Skin epidermis (tissue), 12 donors: ENCODE data around the gene SH3GL1.
A peak's percentile ranks its signal among the peaks of the same experiment; 100 is the strongest.

Experiments used
- H3K27ac ChIP-seq, 21 experiments: fragments of 200-600 bp; sonication (generic) in 11 of 21; one replicate each; pipeline ENCODE4 v1.5.0; 2020; ENCODE audit warnings: mild to moderate bottlenecking in 3 of 21, inconsistent platforms in 2 of 21, moderate library complexity in 2 of 21
- H3K4me3 ChIP-seq, 7 experiments: fragments of 200-600 bp; sonication (generic) in 2 of 7; one replicate each; pipeline ENCODE4 v1.5.0; 2020; ENCODE audit warnings: inconsistent platforms in 2 of 7, mild to moderate bottlenecking in 2 of 7, moderate library complexity in 1 of 7

Gene SH3GL1

DNA sequence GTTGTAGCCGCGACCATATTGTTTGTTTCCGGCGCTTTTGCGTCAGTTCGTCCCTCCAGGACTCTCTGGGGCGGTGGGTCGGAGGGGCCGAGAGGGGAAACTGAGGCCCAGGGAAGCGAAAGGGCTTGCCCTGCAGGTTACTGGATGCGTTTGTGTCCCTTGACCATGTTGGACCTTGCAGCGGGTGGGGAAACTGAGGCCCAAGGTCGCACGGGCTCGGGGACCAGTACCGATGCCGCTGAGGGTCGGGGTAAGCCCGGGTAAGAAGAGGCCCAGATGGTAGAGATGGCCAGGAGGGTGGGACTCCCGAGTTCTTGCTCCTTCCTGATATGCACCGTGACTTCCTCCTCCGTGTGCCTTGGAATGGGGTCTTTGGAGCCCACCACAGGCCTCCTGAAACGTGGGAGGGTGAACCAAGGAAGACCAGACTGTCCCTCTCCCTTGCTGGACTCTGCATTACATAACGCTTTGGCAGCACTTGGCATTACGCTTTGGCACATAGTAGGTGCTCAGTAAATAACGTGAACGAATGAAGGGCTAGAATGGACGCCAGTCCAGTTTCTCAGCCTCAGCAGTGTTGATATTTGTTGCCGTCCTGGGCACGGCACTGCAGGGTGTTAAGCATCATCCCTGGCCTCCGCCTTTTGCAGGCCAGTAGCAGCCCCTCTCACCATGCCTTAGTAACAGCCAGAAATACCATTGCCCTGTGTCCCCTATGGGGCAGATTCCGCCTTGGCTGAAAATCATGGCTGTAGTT, 2.8 kb upstream of the SH3GL1 start:
- Histone ChIP-seq H3K27ac (peak overlapping the region in 20 of 21 experiments; percentile 13 to 90 (median 81)), H3K4me3 (peak overlapping the region; percentile 49 to 99 (median 94))

DNA sequence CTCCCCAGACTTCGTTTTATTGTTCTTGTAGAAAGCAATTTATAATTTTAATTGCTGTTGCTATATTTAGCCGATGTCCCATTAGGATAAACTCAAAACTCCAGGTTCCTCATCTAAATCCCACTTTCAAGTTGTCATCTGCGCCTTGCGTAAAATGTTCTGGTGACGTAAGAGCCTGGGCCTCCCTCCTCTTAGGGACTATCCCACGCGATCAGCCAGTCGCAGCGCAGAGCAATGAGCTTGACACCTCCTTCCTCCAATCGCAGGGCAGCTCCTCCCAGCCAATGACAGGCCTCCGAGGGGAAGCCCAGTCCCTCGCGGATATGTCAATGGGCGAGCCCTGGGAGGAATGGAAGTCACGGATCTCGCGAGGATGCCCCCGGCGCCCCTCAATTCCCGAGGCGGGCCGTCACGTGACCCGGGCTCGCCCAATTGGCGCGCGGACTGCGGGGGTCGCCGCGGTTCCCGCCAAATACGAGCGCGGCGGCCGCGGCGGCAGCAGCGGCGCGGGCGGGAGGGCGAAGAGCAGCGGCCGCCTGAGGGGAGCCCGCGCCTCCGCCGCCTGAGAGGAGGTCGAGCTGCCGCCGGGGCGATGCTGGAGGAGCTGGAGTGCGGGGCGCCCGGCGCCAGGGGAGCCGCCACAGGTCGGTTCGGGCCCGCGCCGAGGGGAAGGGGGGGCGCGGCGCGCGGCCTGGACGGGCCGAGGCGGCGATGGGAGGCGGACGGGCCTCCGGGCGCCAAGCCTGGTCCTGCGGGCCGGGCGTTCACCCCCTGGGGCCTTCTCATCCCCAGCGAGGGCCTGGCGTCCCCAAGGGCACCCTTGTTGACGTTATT, 2.0 kb upstream of the SH3GL1 start, which contains the start of gene CHAF1A:
Gene CHAF1A, plus strand, starts transcription at position 470 of the 834 bp plus-strand sequence. Its CDS starts 123 bp downstream, at position 593.
- Histone ChIP-seq H3K27ac (peak within 1 kb of the TSS in 20 of 21 experiments; percentile 65 to 90 (median 82)), H3K4me3 (peak within 1 kb of the TSS; percentile 49 to 99 (median 94))

DNA sequence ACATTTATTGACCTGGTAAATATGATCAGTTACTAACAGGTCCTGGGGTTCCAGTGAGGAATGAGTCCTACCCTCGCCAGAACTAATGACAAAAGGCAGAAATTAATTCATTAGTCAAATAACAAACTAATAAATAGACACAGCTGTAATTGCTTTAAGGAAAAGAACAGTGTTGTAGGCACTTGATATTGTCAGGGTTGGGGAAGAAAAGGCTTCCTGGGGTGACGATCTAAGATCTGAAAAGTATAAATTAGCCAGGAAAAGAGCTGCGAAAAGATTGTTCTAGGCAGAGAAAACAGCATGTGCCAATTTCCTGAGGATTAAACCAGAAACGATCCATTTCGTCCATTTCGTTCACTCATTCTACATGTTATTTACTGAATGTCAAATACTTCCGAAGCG, 1.4 kb upstream of the SH3GL1 start:
- peak overlapping the region; percentile 12 to 99 (median 49) for H3K4me3 ChIP-seq

DNA sequence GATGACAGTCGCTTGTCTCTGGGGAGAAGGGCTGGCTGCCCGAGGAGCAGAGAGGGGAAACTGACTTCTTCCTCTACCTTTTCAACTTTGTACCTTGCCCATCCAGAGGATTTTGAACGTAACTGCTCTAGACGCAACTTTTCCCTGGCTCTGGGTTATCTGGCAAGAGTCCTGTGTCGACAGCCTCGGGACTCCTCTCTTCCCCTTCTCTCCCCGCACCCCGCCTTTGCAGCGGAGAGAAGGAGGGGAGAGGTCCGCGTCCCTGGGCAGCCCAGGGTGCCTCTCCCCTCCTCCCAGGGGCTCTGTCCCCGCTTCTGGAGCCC, 574 bp downstream of the SH3GL1 start:
- H3K4me3 ChIP-seq = peak overlapping the region; percentile 69 to 100 (median 91)
- peak overlapping the region; percentile 93 to 100 (median 98) for H3K27ac ChIP-seq

More for the DNA sequence above, 1.4 kb upstream of the SH3GL1 start:
- peak overlapping the region in 20 of 21 experiments; percentile 35 to 89 (median 78) for H3K27ac ChIP-seq

DNA sequence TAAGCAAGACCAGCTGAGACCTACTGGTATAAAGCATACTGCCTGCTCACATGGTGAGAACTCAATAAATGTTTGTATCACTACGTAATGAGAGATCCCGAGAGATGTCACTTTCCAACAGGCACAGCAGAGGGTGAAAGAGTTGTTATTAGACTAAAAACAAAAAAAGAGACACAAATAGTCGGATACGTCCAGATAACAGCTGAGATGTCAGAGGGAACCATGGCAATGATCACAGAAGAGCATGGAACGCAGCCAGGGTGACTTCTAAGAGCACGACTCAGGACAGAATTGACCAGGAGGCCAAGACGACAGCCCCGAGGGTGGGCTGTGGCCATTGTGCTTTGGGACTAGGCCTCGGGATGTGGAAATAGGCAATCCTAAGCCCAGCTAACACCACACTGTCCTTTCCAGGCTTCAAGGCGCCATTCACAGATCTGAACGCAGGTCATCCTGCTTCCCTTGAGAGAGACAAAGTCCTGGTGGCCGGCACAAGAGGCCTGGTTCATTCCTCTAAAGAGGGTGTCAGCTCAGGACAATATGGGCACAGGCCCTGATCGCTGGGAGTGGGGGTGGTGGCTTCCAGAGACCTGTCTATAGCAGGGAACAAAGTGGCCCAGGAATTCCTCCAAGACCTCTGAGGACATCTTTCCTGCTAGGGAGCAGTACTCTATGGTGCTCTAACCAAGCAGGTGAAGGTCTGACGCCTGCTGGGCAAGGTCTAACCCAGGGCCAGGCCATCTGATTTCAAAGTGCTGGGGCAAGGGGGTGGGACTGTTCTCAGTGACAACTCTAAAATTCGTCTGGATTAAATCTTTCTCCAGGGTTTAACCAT, 3.2 kb downstream of the SH3GL1 start:
- peak overlapping the region in 5 of 21 experiments; percentile 3 to 80 (median 56) for H3K27ac ChIP-seq

DNA sequence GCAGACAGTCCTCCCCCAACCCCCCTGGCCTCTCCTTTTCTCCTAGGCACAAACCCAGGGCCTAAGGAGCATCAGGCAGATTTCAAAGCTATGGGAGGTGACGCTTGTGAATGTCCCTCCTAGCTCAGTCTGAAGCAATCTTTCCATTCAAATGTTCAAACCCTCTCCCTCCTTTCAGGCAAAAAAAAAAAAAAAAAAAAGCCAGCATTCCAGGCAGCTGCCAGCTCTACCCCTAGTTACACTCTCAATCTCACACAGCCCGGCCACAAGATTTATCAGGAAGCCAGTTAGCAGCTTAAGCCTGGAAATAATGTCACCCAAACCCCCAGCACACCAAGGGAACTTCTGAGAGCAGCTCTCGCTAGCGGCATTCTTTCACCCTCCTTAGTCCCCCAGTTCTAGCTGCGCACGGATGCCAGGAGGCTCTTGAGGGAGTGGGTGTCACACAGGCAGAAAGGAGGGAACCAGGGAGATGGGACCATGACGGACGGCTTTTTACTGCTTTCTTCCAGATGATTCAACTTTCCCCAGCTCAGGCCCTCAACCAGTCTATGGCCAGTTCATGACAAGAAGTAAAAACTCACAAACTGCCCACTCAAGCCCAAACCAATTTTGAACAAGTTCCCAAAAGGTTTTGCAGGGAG, 6.3 kb downstream of the SH3GL1 start:
- Histone ChIP-seq H3K27ac (peak overlapping the region in 5 of 21 experiments; percentile 10 to 54 (median 40)), H3K4me3 (no peak overlapping the region)

More for the DNA sequence above, 3.2 kb downstream of the SH3GL1 start:
- no peak overlapping the region for H3K4me3 ChIP-seq

DNA sequence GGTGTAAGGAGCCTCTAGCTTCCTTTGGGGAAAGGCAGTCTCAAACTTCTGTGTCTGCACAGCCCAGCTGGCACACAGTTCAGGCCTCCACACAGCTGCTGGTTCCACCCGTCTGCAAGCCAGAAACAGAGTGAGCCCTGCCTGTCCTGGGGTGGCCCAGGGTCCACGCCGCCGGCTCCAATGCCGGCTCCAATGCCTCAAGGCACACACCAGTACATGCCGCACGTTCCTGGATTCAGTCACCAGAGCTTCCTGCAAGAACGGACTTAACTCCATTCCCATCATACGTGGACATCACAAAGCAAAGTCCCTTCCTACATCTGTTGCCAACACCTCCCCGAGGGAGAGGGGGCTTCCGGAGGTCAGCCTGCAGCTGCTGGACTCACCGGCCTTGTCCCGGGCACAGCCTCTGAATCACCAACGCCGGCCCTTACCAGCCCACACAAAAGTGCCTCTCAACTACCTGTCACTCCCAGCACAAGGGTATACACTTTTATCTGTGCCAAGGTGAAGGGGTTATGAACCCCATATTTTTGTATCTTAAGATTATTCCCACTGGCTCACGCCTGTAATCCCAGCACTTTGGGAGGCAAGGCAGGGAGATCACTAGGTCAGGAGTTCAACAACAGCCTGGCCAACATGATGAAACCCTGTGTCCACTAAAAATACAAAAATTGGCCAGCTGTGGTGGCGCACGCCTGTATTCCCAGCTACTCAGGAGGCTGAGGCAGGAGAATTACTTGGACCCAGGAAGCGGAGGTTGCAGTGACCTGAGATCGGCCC, 8.5 kb downstream of the SH3GL1 start:
- H3K27ac ChIP-seq = peak overlapping the region in 20 of 21 experiments; percentile 12 to 86 (median 70)
- H3K4me3 ChIP-seq = no peak overlapping the region

DNA sequence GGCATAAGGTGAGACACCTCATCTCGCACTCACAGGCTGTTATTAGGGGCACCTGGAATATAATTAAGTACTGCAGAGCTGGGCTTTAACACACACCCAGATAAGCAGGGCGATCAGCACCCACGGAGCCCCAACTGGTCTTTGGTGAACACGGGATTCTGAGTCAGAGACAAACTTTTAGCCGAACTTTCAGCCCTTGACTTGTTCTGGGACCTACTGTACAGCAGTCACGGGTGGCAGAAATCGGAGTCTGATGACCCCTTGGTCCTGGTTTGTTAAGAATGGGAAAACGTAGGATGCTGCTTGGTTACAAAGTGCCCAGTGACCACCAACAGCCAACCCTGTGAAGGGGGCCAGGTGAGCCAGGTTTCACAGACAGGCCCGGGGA, 9.0 kb downstream of the SH3GL1 start:
- Histone ChIP-seq H3K4me3 (no peak overlapping the region), H3K27ac (peak overlapping the region in 20 of 21 experiments; percentile 12 to 86 (median 70))

DNA sequence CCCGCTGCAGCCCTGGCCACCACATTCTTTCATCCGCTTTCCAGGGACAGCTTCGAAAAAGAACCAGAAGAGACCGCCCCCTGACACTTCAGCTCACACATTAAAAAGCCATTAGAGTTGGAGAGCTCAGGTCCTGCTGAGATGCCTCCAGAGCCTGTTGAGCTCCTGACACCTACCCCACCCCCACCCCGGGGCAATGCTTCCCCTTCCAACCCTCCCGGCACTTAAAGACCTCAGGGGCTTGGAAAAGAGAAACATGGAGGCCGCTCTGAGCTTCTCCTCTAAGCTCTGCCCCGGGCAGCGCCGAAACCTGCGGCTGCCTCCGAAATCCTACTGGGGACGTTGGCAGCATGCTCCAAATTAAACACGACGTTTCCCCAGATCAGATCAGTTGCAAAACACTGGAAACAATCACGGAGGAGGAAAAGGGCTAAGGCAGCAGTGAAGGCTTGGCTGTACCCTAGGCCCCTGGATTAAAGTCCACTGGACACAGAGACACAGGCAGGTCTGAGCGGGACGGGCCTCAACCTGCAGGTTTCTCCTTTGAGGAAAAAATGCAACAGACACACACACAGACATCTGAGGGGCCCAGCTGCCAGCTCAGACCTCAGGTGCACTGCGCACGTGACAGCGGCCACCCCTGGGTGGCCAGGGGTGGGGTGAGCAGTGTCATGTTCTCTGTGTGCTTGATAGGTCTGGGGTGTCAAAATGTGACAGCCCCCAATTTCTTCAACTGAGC, 9.6 kb downstream of the SH3GL1 start:
- no peak overlapping the region for H3K4me3 ChIP-seq
- peak overlapping the region in 20 of 21 experiments; percentile 37 to 86 (median 70) for H3K27ac ChIP-seq

DNA sequence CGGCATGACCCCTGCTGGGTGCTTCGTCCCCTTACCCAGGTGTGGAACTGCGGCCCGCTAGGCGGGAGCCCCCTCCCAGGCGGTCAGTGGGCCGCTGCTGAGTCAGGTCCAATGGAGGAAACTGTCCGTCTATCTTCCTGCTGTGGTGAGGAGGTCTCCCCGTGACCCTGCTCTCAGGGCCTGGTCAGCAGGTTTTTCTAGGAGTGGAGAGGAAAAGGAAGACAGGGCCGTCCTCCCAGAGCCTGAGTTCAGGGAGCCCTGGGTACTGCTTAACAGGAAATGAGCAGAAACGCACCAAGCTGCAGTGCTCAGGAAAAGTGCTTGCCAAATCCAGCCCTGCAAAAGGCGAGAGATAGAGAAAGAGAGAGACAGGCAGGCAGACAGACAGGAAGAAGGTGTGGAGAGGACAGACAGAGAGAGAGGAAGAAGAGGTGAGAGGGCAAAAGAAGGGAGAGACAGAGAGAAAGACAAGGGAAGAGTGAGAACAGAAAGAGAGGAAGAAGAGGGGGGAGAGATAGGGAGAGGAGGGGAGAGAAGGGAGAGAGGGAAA, 10.3 kb downstream of the SH3GL1 start:
- Histone ChIP-seq H3K4me3 (no peak overlapping the region), H3K27ac (peak overlapping the region in 20 of 21 experiments; percentile 40 to 86 (median 70))

DNA sequence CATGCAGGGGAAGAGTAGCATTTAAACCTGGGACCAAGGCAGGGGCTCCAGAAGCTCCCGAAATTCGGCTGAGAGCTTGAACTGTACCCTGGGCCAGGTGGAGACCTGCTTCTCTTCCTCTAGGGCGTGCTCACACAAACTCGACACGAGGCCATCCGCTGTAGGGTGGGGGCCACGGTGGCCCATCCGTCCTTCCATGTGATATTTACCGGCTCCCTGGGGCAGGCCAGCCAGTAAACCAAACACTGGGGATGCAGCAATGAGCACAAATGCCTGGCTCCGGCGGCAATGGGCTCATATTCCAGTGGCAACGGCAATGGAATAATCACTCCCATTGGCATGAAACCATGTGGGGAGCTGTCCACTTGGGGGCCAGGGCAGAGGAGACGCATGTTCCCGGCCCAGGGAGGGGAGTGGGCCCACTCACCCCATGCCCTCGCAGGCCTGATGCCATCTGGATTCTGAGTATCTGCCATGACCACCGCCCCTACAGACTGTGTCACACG, 10.8 kb downstream of the SH3GL1 start:
- Histone ChIP-seq H3K4me3 (no peak overlapping the region), H3K27ac (peak overlapping the region in 20 of 21 experiments; percentile 40 to 86 (median 70))

DNA sequence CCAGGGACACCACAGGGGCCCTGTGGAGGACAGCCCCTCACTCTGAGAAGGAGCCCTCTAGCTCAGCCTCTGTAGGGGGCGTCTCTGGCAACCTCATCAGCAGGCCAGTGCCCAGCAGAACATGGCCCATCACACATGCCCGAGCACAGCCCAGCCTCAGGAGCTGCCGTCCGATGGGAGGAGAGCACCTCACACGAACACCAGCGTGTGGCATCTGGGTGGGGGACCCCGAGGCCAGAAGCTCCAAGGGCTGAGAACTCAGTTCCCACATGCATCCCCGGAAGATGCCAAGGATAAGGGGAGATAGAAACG, 11.3 kb downstream of the SH3GL1 start:
- no peak overlapping the region for H3K4me3 ChIP-seq
- peak overlapping the region in 19 of 21 experiments; percentile 9 to 86 (median 71) for H3K27ac ChIP-seq

DNA sequence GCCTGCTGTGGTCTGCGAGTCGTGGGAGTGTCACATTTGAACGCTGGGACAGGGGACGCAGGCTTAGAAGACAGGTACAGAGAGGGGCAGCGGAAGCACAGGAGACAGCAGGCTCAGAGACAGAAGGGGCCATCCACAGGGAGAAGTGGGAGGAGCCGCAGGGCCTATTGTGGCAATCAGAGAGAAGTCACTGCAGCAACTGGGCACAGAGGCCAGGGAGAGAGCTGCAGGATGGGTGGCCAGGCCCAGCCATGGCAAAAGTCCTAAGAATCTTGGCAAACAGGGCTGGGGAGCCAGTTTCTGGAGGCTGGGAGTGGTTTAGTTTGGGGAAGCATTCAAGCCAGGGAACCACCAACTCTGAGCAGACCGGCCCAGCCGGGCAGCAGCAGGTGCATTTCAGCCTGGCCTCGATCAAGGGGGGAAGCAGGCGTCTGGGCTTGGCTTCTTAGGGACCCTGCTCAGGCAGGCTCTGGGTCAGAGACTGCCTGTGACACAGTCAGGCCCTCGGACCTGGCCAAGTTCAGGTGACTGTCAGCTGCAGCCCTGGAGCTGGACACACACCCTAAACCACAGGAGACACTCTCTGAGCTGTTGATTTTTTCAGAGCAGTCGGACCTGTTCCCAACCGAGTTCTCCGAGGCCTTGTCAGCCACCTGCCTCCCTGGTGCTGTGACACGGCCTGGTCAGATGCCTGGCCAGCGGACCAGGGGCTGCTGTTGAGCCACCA, 11.8 kb downstream of the SH3GL1 start:
- peak overlapping the region in 19 of 21 experiments; percentile 9 to 86 (median 71) for H3K27ac ChIP-seq

DNA sequence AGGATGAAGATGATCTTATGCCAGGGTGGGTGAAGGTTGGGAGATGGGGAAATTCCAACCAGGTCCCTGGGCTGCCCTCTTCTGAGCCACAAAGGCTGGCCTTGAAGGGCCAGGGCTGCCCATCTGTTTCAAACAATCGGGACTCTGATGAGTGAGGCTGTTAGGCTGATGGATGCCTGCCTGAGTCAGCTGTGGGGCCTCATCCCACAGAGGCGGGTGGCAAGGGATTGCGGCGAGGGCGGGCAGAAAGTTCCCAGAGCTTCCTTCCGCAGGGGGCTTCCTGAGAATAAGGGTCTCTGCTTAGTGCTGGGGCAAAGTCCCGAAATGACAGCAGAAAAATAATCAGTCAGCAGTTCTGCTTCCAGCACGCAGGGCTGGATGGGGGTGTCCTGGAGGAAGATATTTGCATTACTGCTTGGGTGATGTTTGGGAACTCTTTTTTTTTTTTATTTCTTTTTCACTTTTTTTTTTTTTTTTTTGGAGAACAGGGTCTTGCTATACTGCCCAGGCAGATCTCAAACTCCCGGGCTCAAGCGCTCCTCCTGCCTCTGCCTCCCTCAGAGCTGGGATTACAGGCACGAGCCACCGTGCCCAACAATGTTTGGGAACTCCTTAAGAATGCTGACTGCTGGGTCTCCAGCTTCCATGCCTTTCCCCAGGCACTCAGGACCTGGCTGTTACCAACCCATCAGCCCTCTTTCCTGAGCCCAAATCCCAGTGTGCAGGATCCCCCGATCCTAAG, 14.1 kb downstream of the SH3GL1 start:
- H3K27ac ChIP-seq = peak overlapping the region in 1 of 21 experiments; percentile 77
- no peak overlapping the region for H3K4me3 ChIP-seq

More for the DNA sequence above, 11.8 kb downstream of the SH3GL1 start:
- no peak overlapping the region for H3K4me3 ChIP-seq

DNA sequence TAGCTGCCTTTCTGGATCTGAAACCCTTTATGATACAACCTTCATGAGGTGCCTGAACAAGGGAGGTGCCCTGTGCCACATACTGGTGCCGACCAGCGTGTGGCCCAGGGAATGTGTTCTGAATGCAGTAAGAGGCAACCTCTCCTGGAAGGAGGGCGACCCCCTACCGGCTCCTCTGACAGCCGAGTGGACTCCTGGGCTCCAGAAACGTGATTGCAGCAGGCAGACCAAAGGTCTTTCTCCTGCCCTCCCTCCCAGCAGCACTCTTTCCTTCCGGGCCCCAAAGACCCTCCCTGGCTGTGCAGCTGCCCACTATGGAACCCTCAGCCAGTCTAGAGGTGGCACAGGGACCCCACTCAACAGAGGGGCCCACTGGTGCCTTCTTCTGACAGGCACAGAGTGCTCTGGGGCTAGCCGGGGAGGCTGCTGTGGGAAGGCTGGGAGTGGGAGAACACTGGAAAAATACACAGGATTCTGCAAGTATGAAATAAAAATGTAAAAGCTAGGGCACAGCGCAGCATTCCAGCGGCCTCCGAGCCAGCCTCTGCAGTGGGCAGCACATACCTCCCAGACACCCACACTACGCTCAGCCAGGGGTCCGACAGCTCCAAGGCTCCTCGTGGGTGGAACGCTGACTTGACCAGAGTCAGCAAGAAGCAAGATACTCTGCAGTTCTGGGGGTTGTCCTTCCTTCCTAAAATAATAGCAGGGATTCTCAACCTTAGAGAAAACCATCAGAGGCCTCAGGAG, 14.9 kb downstream of the SH3GL1 start:
- Histone ChIP-seq H3K4me3 (no peak overlapping the region), H3K27ac (peak overlapping the region in 4 of 21 experiments; percentile 26 to 45 (median 32))
